Suprapubic skin (tissue), 3 donors: ENCODE measurements around the gene ACSL3.

Source experiments
- EP300 ChIP-seq: sonication (generic); formaldehyde crosslinking; IDR thresholded peaks from one replicate; pipeline ENCODE4 v1.6.1; 2017; ENCODE audit warnings: antibody characterized with exemption
- POLR2A ChIP-seq, 2 donors: fragments of 450-650 bp; IDR thresholded peaks; one replicate each; pipeline ENCODE4 v1.6.1; 2017; ENCODE audit warnings: antibody characterized with exemption in 2 of 2, mild to moderate bottlenecking in 2 of 2, moderate library complexity in 2 of 2
- TF ChIP-seq, protein P1 (sequence below), 2 donors: fragments of 200-600 bp in 1 of 2; fragments of 450-650 bp in 1 of 2; sonication (generic) in 1 of 2; IDR thresholded peaks; one replicate each; pipeline ENCODE4 v1.5.1; 2016 to 2019; ENCODE audit warnings: antibody characterized with exemption in 2 of 2, mild to moderate bottlenecking in 1 of 2, moderate library complexity in 1 of 2

- TF ChIP-seq, protein P1, sequence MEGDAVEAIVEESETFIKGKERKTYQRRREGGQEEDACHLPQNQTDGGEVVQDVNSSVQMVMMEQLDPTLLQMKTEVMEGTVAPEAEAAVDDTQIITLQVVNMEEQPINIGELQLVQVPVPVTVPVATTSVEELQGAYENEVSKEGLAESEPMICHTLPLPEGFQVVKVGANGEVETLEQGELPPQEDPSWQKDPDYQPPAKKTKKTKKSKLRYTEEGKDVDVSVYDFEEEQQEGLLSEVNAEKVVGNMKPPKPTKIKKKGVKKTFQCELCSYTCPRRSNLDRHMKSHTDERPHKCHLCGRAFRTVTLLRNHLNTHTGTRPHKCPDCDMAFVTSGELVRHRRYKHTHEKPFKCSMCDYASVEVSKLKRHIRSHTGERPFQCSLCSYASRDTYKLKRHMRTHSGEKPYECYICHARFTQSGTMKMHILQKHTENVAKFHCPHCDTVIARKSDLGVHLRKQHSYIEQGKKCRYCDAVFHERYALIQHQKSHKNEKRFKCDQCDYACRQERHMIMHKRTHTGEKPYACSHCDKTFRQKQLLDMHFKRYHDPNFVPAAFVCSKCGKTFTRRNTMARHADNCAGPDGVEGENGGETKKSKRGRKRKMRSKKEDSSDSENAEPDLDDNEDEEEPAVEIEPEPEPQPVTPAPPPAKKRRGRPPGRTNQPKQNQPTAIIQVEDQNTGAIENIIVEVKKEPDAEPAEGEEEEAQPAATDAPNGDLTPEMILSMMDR (IDR thresholded peaks at IDR 0.05): no peak
- TF ChIP-seq POLR2A (IDR thresholded peaks at IDR 0.05) (no peak), EP300 (no peak)
Observed at GRCh38 chr2:222973237-222973636, 112.4 kb downstream of the ACSL3 start.
